A549 (cell line): ENCODE measurements around the gene HSDL2. TPM values are rescaled to one million over a fixed set of nuclear protein-coding genes. Genes with fewer than 3 reads are reported as not detected.

Experiments
- ATAC-seq, 2 experiments: fragments of 200-7000 bp in 1 of 2; fragments of >200 bp in 1 of 2; cut with Nextera tagmentation in 1 of 2; cut with Tn5 transposase in 1 of 2; 3 replicates each; pipeline versions ENCODE4 v1.8.0 to v1.9.1; 2018 to 2020; ENCODE audit warnings: mild to moderate bottlenecking in 1 of 2, moderate library complexity in 1 of 2
- CTCF ChIA-PET: fragments of 300-600 bp; sonication (Branson Sonifier 250); formaldehyde crosslinking; extraction: SDS; loops from one replicate; lab custom pipeline; 2021; ENCODE audit warnings: antibody characterized with exemption, inconsistent platforms; lab: Yijun Ruan, JAX
- POLR2A ChIA-PET: fragments of 350-600 bp; formaldehyde crosslinking; extraction: SDS; loops from one replicate; lab custom pipeline; 2021; ENCODE audit warnings: antibody characterized with exemption, inconsistent platforms; lab: Yijun Ruan, JAX
- DNase-seq, 2 experiments: peaks; one replicate each; pipeline versions ENCODE4 v3.0.0 to v3.0.0-alpha.2; 2011 to 2016; ENCODE audit warnings: low read depth in 1 of 2, low spot score in 1 of 2
- FAIRE-seq: peaks from 2 replicates; lab custom pipeline; 2011; peaks lifted over from hg19 to GRCh38; lab: Jason Lieb, UNC
- H3K27ac ChIP-seq, 2 experiments: fragments of >200 bp; sonication (Bioruptor Twin); formaldehyde crosslinking; 3 replicates each; pipeline ENCODE4 v1.5.1; 2016 to 2017
- H3K4me1 ChIP-seq: fragments of >200 bp; sonication (Bioruptor Twin); formaldehyde crosslinking; 3 replicates; pipeline ENCODE4 v1.6.1; 2016
- H3K4me2 ChIP-seq: fragments of >200 bp; sonication (Bioruptor Twin); formaldehyde crosslinking; 3 replicates; pipeline ENCODE4 v1.6.1; 2016
- H3K4me3 ChIP-seq: fragments of >200 bp; sonication (Bioruptor Twin); formaldehyde crosslinking; 3 replicates; pipeline ENCODE4 v1.5.1; 2016
- H3K9me3 ChIP-seq: fragments of >200 bp; sonication (Bioruptor Twin); formaldehyde crosslinking; 3 replicates; pipeline ENCODE4 v1.6.1; 2016
- ATOH8 ChIP-seq: fragments of 250-450 bp; sonication (Bioruptor Pico); IDR thresholded peaks from 2 replicates; pipeline ENCODE4 v1.5.0; 2020; ENCODE audit warnings: low read depth, mild to moderate bottlenecking, moderate library complexity
- CEBPB ChIP-seq, 2 experiments: fragments of >200 bp in 1 of 2; sonication (Bioruptor Twin) in 1 of 2; formaldehyde crosslinking in 1 of 2; IDR thresholded peaks; 2 replicates each; pipeline ENCODE4 v1.6.1; 2012 to 2016
- CTCF ChIP-seq: fragments of >200 bp; sonication (Bioruptor Twin); formaldehyde crosslinking; IDR thresholded peaks from 3 replicates; pipeline ENCODE4 v1.5.1; 2016
- EHF ChIP-seq: fragments of 250-450 bp; sonication (Bioruptor Pico); IDR thresholded peaks from 2 replicates; pipeline ENCODE4 v1.5.0; 2020; ENCODE audit warnings: mild to moderate bottlenecking
- EP300 ChIP-seq, 2 experiments: fragments of >200 bp; sonication (Bioruptor Twin); formaldehyde crosslinking; IDR thresholded peaks; 2 replicates in 1 of 2; 3 replicates in 1 of 2; pipeline ENCODE4 v1.6.1; 2016 to 2017
- GATA3 ChIP-seq: IDR thresholded peaks from 2 replicates; pipeline ENCODE4 v1.6.1; 2012; ENCODE audit warnings: borderline replicate concordance
- HES2 ChIP-seq: fragments of >200 bp; sonication (Bioruptor Twin); formaldehyde crosslinking; IDR thresholded peaks from 2 replicates; pipeline ENCODE4 v1.6.1; 2016
- HEYL ChIP-seq: fragments of 250-450 bp; sonication (Bioruptor Pico); IDR thresholded peaks from 2 replicates; pipeline ENCODE4 v1.8.0; 2021; ENCODE audit warnings: mild to moderate bottlenecking, moderate library complexity
- HOXB5 ChIP-seq: fragments of 250-450 bp; sonication (Bioruptor Pico); IDR thresholded peaks from 2 replicates; pipeline ENCODE4 v1.5.0; 2020; ENCODE audit warnings: mild to moderate bottlenecking, moderate library complexity
- KDM5A ChIP-seq: fragments of 200-600 bp; sonication (generic); IDR thresholded peaks from 2 replicates; pipeline ENCODE4 v1.6.1; 2016; ENCODE audit warnings: antibody characterized with exemption, mild to moderate bottlenecking
- MAFK ChIP-seq: fragments of 450-650 bp; IDR thresholded peaks from 2 replicates; pipeline ENCODE4 v1.6.1; 2014; ENCODE audit not compliant: partially characterized antibody
- MAX ChIP-seq: IDR thresholded peaks from 2 replicates; pipeline ENCODE4 v1.6.1; 2012
- NPAS2 ChIP-seq: fragments of 250-450 bp; sonication (Bioruptor Pico); IDR thresholded peaks from 2 replicates; pipeline ENCODE4 v1.8.0; 2022; ENCODE audit warnings: mild to moderate bottlenecking, moderate library complexity, borderline replicate concordance
- PBX3 ChIP-seq: IDR thresholded peaks from 2 replicates; pipeline ENCODE4 v1.6.1; 2012
- PHF8 ChIP-seq: fragments of 200-600 bp; sonication (generic); IDR thresholded peaks from 2 replicates; pipeline ENCODE4 v1.6.1; 2016; ENCODE audit warnings: low read depth, mild to moderate bottlenecking, antibody characterized with exemption, moderate library complexity, borderline replicate concordance
- POLR2A ChIP-seq: IDR thresholded peaks from 2 replicates; pipeline ENCODE4 v1.6.1; 2012; ENCODE audit warnings: mild to moderate bottlenecking, low read length
- RAD21 ChIP-seq, 2 experiments: fragments of >200 bp in 1 of 2; sonication (Bioruptor Twin) in 1 of 2; formaldehyde crosslinking in 1 of 2; IDR thresholded peaks in 1 of 2; conservative IDR thresholded peaks in 1 of 2; 2 replicates in 1 of 2; 3 replicates in 1 of 2; pipeline ENCODE4 v1.6.1; 2012 to 2018; ENCODE audit warnings: inconsistent platforms in 1 of 2
- RFX5 ChIP-seq: fragments of 450-650 bp; IDR thresholded peaks from 2 replicates; pipeline ENCODE4 v1.7.1; 2014; ENCODE audit warnings: antibody characterized with exemption, mild to moderate bottlenecking, moderate library complexity
- SMC3 ChIP-seq: fragments of >200 bp; sonication (Bioruptor Twin); formaldehyde crosslinking; IDR thresholded peaks from 3 replicates; pipeline ENCODE4 v1.6.1; 2018; ENCODE audit warnings: inconsistent platforms
- ZC3H11A ChIP-seq: fragments of 450-650 bp; IDR thresholded peaks from 2 replicates; pipeline ENCODE4 v1.6.1; 2014; ENCODE audit warnings: antibody characterized with exemption, mild to moderate bottlenecking
- WGBS: methylation state at CpG from one replicate; pipeline ENCODE4 v1.1.6; 2017; ENCODE audit errors: missing lambda C conversion rate; 5-methylcytosine and 5-hydroxymethylcytosine counted together
- polyA plus RNA-seq, 4 experiments: library from polyadenylated mRNA; depleted of rRNA in 3 of 4; stranded (reverse); fragments of >200 nt; fragmentation: RNase III in 1 of 4; extraction: RNeasy Plus Mini Kit Qiagen cat#74134 plus additional on column Dnase treatment in 1 of 4; gene quantifications; 2 replicates in 3 of 4; 3 replicates in 1 of 4; pipeline ENCODE4 v1.2.3, GENCODE V29; 2011 to 2017

HSDL2 gene
- polyA plus RNA-seq, 2 of the 4 experiments (the other 2 are of a cell fraction), result 47.4 to 47.7 TPM

- ATAC-seq (peak in 1 of 2 experiments; percentile 60; a peak in 1 of 6 replicates), FAIRE-seq (no peak), DNase-seq (peak in 1 of 2 experiments; percentile 23)
- ChIA-PET POLR2A (interaction anchor here (0.6 kb wide), 1 partner anchor 350 kb away, joined by 3 read pairs; no protein-coding TSS in a partner anchor), CTCF (interaction anchor here (0.7 to 2.3 kb wide), 12 partner anchors 9 to 392 kb away, joined by 3 to 7 read pairs (median 4); no protein-coding TSS in a partner anchor)
- no peak overlapping the region for H3K4me3 ChIP-seq
- peak; percentile 61 for TF ChIP-seq SMC3
- TF ChIP-seq RAD21 (conservative IDR thresholded peaks at IDR 0.05 in 1 of 2, IDR thresholded peaks at IDR 0.05 in 1 of 2), result peak; percentile 28 to 49; a peak in 2 of 5 replicates
- TF ChIP-seq CTCF, result peak; percentile 53
- no peak for TF ChIP-seq MAFK
- no peaks in the 10 kb centered on the region for H3K4me1 ChIP-seq
- H3K9me3 ChIP-seq, result no peaks in the 10 kb centered on the region
- no peak overlapping the region for H3K4me2 ChIP-seq
- no peak overlapping the region for H3K27ac ChIP-seq
Measured at GRCh38 chr9:112443200-112443599, 63.3 kb downstream of the HSDL2 start.

GRCh38 chr9:112443636-112444035, 63.7 kb downstream of the HSDL2 start:
- FAIRE-seq (no peak), DNase-seq (no peak), ATAC-seq (no peak)
- Histone ChIP-seq H3K9me3 (no peaks in the 10 kb centered on the region), H3K27ac (no peak overlapping the region), H3K4me1 (no peaks in the 10 kb centered on the region), H3K4me3 (no peak overlapping the region), H3K4me2 (no peak overlapping the region)
- no peak for TF ChIP-seq RFX5
- TF ChIP-seq MAFK, result peak; percentile 77
- 79% methylated on average over 1 of the region's 1 CpG for WGBS
- ChIA-PET CTCF (interaction anchor here (0.7 to 2.3 kb wide), 11 partner anchors 9 to 392 kb away, joined by 3 to 7 read pairs (median 4); no protein-coding TSS in a partner anchor), POLR2A (no interaction called here)

- ChIA-PET POLR2A (no interaction called here), CTCF (interaction anchor here (0.6 to 1.0 kb wide), 4 partner anchors 11 to 869 kb away, joined by 3 read pairs; no protein-coding TSS in a partner anchor)
Measured at GRCh38 chr9:112445196-112445595, 65.3 kb downstream of the HSDL2 start.

GRCh38 chr9:112446080-112446479, 66.2 kb downstream of the HSDL2 start:
- TF ChIP-seq KDM5A (no peak), POLR2A (no peak), PBX3 (no peak), ATOH8 (CRISPR knock-in tag) (no peak), CEBPB (IDR thresholded peaks at IDR 0.05) (no peak), EP300 (IDR thresholded peaks at IDR 0.05) (no peak), RFX5 (no peak), HEYL (CRISPR knock-in tag) (no peak), MAX (no peak), GATA3 (no peak), HOXB5 (CRISPR knock-in tag) (no peak), CTCF (no peak), NPAS2 (CRISPR knock-in tag) (no peak), HES2 (no peak), ZC3H11A (no peak), EHF (no peak)
- no peak overlapping the region for H3K4me3 ChIP-seq
- ATAC-seq (no peak), FAIRE-seq (no peak), DNase-seq (no peak)
- H3K4me2 ChIP-seq, result no peak overlapping the region
- no peak overlapping the region for H3K27ac ChIP-seq
- no peaks in the 10 kb centered on the region for H3K4me1 ChIP-seq
- WGBS, result 100% methylated on average over 2 of the region's 2 CpGs
- no peaks in the 10 kb centered on the region for H3K9me3 ChIP-seq
- POLR2A ChIA-PET, result interaction anchor here (1.0 kb wide), 1 partner anchor 66 kb away, joined by 3 read pairs; the partner anchor contains the start of gene HSDL2
- CTCF ChIA-PET, result interaction anchor here (1.0 kb wide), 1 partner anchor 10 kb away, joined by 3 read pairs; no protein-coding TSS in a partner anchor

More at GRCh38 chr9:112445196-112445595, 65.3 kb downstream of the HSDL2 start:
- no peak for TF ChIP-seq PHF8
- H3K4me3 ChIP-seq, result no peak overlapping the region
- no peaks in the 10 kb centered on the region for H3K9me3 ChIP-seq
- H3K27ac ChIP-seq, result no peak overlapping the region
- FAIRE-seq (no peak), DNase-seq (no peak), ATAC-seq (no peak)
- H3K4me1 ChIP-seq, result no peaks in the 10 kb centered on the region
- WGBS, result 89% methylated on average over 1 of the region's 1 CpG
- no peak overlapping the region for H3K4me2 ChIP-seq
